ENCODE measurements around the gene FGB.

GRCh38 chr4:154559141-154559493 lies 3.7 kb upstream of the FGB start:
- TF ChIP-seq CTCF (IDR thresholded peaks at IDR 0.05 in 4 of 5, conservative IDR thresholded peaks at IDR 0.05 in 1 of 5) (no peak), POLR2A (IDR thresholded peaks at IDR 0.05) (no peak)

All from gastrocnemius medialis (tissue), 4 donors.